GM21515 (cell line): ENCODE results near the gene CXCL14.

Source experiments
- ATAC-seq: cut with Tn5 transposase; IDR thresholded peaks from one replicate; pipeline ENCODE4 v1.9.1; 2021; ENCODE audit not compliant: unreplicated experiment

CXCL14 gene

GRCh38 chr5:135578685-135579341 lies at the start of gene CXCL14:
CXCL14 (minus strand) TSS chr5:135578991; CDS start chr5:135578778, 213 bp downstream.
- no peak for ATAC-seq

GRCh38 chr5:135626636-135627035 lies 47.8 kb upstream of the CXCL14 start:
- no peak for ATAC-seq

GRCh38 chr5:135625961-135626360 lies 47.2 kb upstream of the CXCL14 start:
- no peak for ATAC-seq

GRCh38 chr5:135625486-135625885 lies 46.7 kb upstream of the CXCL14 start:
- ATAC-seq, result no peak

- no peak for ATAC-seq
These were observed 46.3 kb upstream of the CXCL14 start for GRCh38 chr5:135625061-135625460.

GRCh38 chr5:135623186-135623715 lies 44.5 kb upstream of the CXCL14 start:
- no peak for ATAC-seq

- no peak for ATAC-seq
These were observed 36.9 kb upstream of the CXCL14 start for GRCh38 chr5:135615581-135616260.

- ATAC-seq, result no peak
These were observed 36.4 kb upstream of the CXCL14 start for GRCh38 chr5:135615171-135615570.

GRCh38 chr5:135609981-135610380 lies 31.2 kb upstream of the CXCL14 start:
- ATAC-seq, result no peak

GRCh38 chr5:135608761-135609443 lies 30.1 kb upstream of the CXCL14 start:
- ATAC-seq, result no peak

GRCh38 chr5:135608361-135608760 lies 29.6 kb upstream of the CXCL14 start:
- ATAC-seq, result no peak

- no peak for ATAC-seq
These were observed 27.6 kb upstream of the CXCL14 start for GRCh38 chr5:135606431-135606830.

GRCh38 chr5:135605221-135605620 lies 26.4 kb upstream of the CXCL14 start:
- ATAC-seq, result no peak

GRCh38 chr5:135604056-135604455 lies 25.3 kb upstream of the CXCL14 start:
- no peak for ATAC-seq

GRCh38 chr5:135602882-135603721 lies 24.3 kb upstream of the CXCL14 start:
- ATAC-seq, result no peak

GRCh38 chr5:135601466-135601865 lies 22.7 kb upstream of the CXCL14 start:
- ATAC-seq, result no peak

- ATAC-seq, result no peak
These were observed 22.2 kb upstream of the CXCL14 start for GRCh38 chr5:135600971-135601381.

GRCh38 chr5:135600152-135600570 lies 21.4 kb upstream of the CXCL14 start:
- no peak for ATAC-seq

- ATAC-seq, result no peak
These were observed 20.8 kb upstream of the CXCL14 start for GRCh38 chr5:135599421-135600151.

- ATAC-seq, result no peak
These were observed 20.1 kb upstream of the CXCL14 start for GRCh38 chr5:135598691-135599395.
